ENCODE data around the gene RDX.
A peak's percentile ranks its signal among the peaks of the same experiment; 100 is the strongest.

The RDX gene

DNA sequence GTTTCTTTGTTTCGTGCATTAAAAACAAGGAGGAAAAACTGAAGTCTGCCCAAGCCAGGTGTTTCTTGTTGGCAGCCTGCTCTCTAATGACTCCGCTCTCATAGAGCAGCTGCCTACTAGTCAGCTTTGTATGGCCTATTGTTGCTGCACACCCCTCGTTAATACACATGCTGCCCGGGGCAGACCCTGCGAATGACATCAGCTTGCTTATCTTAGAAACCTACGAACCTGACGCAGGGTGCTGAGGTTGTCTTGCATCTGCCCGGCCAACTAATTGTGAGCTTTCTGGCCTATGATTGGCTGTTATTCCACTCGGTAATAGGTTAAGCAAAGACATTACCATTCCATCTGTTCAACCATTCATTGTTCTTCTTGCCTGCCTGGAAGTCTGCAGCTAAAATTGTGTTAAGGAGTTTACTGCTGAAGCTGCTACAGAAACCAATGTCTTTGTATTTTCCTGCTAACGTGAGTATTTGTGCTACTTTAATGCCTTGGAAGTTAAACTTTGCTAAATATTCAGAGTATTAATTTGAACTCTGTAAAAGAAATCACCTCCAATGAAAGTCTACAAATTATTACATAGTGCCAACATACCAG, 165.7 kb downstream of the RDX start:
- no peak for DNase-seq (ENCODE audit: low spot score)

DNA sequence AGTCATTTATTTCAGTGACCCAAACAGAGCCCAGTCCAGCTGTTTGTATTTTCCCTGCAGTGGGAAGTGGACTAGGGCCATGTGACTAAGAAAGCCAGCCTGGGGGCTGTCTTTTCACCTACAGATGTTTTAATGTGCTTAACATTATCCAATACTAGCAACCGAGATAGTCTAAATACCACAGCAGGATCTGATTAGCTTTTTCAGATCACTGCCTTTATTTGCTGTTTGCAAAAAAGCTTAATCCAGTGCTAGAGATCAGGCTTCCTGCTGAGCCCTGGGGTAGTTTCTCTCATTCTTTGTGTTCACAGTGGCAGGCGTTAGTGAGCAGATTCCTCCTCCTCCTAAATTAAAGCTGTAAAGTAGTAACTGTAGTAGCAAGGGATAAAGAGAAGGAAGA, 168.3 kb downstream of the RDX start:
- peak; percentile 6 for DNase-seq (ENCODE audit: low spot score)

DNA sequence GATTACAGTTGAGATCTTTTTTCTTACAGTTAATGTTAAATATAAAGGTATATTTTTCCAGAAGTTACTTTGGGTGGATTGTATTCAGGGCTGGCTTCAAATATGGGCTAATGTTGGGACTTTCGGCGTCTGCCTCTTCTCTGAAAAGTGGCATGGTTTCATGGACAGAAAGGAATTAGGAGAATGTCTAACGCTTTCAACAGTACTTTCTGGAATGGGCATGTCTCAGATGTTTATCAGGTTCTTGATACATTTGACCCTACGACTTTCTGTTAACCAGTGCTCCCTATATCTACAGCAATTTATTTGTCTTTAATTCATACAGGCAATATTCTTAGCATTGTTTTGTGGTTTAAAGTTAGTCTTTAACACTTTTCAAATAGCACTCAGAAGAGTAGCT, 169.5 kb downstream of the RDX start:
- no peak for DNase-seq (ENCODE audit: low spot score)

DNA sequence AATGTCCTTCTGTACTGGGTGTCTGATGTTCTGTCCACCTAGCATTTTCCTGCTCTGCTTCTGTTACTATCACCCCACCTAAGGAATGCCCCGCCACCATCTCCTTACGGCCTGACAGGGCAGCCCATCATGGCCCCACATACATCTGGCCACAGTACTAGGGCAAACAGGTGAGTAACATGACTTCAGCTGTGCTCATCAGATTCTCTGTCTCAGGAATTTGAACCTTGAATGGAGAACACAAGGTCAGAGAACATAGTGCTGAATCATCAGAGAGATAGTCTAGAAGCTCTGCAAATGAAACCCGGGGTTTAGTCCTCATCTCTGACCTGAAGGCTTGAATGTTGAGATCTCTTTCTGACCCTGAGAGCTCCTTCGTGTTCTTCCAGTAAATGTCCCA, 170.8 kb downstream of the RDX start:
- peak; percentile 11 for DNase-seq (ENCODE audit: low spot score)
